HEK293T (cell line): ENCODE measurements around the gene TLE2.

Experiments
- CTCF ChIA-PET: fragments of 350-600 bp; formaldehyde crosslinking; extraction: SDS; loops from one replicate; lab custom pipeline; 2021; ENCODE audit warnings: antibody characterized with exemption, inconsistent platforms; lab: Yijun Ruan, JAX
- POLR2A ChIA-PET: fragments of 350-600 bp; formaldehyde crosslinking; extraction: SDS; loops from one replicate; lab custom pipeline; 2020; ENCODE audit warnings: antibody characterized with exemption, inconsistent platforms; lab: Yijun Ruan, JAX
- DNase-seq: peaks from one replicate; pipeline ENCODE4 v3.0.0; 2012; ENCODE audit warnings: mixed read lengths; ENCODE audit errors: extremely low spot score
- ARNT ChIP-seq: fragments of 450-650 bp; IDR thresholded peaks from 2 replicates; pipeline ENCODE4 v1.6.1; 2017; ENCODE audit warnings: mild to moderate bottlenecking
- BHLHE40 ChIP-seq: fragments of 450-650 bp; IDR thresholded peaks from 2 replicates; pipeline ENCODE4 v1.6.1; 2016; ENCODE audit warnings: mild to moderate bottlenecking, moderate library complexity, borderline replicate concordance
- CTBP1 ChIP-seq: fragments of 450-650 bp; IDR thresholded peaks from 2 replicates; pipeline ENCODE4 v1.6.1; 2016; ENCODE audit warnings: borderline replicate concordance
- ELF4 ChIP-seq: fragments of 450-650 bp; IDR thresholded peaks from 2 replicates; pipeline ENCODE4 v1.6.1; 2017; ENCODE audit warnings: antibody characterized with exemption
- FOXA1 ChIP-seq: fragments of 450-650 bp; IDR thresholded peaks from 2 replicates; pipeline ENCODE4 v1.6.1; 2016; ENCODE audit warnings: mild to moderate bottlenecking
- FOXK2 ChIP-seq: fragments of 450-650 bp; IDR thresholded peaks from 2 replicates; pipeline ENCODE4 v1.6.1; 2016; ENCODE audit warnings: mild to moderate bottlenecking
- FOXM1 ChIP-seq: fragments of 450-650 bp; IDR thresholded peaks from 2 replicates; pipeline ENCODE4 v1.6.1; 2017; ENCODE audit warnings: mild to moderate bottlenecking, borderline replicate concordance
- HDGF ChIP-seq: fragments of 450-650 bp; IDR thresholded peaks from 2 replicates; pipeline ENCODE4 v1.6.1; 2017; ENCODE audit warnings: antibody characterized with exemption, borderline replicate concordance
- L3MBTL2 ChIP-seq: fragments of 450-650 bp; conservative IDR thresholded peaks from 2 replicates; pipeline ENCODE4 v1.6.1; 2016; ENCODE audit warnings: mild to moderate bottlenecking
- LEF1 ChIP-seq: fragments of 450-650 bp; IDR thresholded peaks from 2 replicates; pipeline ENCODE4 v1.6.1; 2017; ENCODE audit warnings: mild to moderate bottlenecking, borderline replicate concordance
- NFRKB ChIP-seq: fragments of 450-650 bp; IDR thresholded peaks from 2 replicates; pipeline ENCODE4 v1.6.1; 2016; ENCODE audit warnings: mild to moderate bottlenecking, moderate library complexity
- SP1 ChIP-seq: fragments of 450-650 bp; IDR thresholded peaks from 2 replicates; pipeline ENCODE4 v1.6.1; 2017
- SUZ12 ChIP-seq: fragments of 450-650 bp; IDR thresholded peaks from 2 replicates; pipeline ENCODE4 v1.6.1; 2016; ENCODE audit warnings: mild to moderate bottlenecking
- TARDBP ChIP-seq: fragments of 450-650 bp; IDR thresholded peaks from 2 replicates; pipeline ENCODE4 v1.6.1; 2016
- ZNF384 ChIP-seq: fragments of 450-650 bp; IDR thresholded peaks from 2 replicates; pipeline ENCODE4 v1.6.1; 2016
- TF ChIP-seq, protein P1 (sequence below): fragments of 450-650 bp; IDR thresholded peaks from 2 replicates; pipeline ENCODE4 v1.6.1; 2016

The TLE2 gene

DNA sequence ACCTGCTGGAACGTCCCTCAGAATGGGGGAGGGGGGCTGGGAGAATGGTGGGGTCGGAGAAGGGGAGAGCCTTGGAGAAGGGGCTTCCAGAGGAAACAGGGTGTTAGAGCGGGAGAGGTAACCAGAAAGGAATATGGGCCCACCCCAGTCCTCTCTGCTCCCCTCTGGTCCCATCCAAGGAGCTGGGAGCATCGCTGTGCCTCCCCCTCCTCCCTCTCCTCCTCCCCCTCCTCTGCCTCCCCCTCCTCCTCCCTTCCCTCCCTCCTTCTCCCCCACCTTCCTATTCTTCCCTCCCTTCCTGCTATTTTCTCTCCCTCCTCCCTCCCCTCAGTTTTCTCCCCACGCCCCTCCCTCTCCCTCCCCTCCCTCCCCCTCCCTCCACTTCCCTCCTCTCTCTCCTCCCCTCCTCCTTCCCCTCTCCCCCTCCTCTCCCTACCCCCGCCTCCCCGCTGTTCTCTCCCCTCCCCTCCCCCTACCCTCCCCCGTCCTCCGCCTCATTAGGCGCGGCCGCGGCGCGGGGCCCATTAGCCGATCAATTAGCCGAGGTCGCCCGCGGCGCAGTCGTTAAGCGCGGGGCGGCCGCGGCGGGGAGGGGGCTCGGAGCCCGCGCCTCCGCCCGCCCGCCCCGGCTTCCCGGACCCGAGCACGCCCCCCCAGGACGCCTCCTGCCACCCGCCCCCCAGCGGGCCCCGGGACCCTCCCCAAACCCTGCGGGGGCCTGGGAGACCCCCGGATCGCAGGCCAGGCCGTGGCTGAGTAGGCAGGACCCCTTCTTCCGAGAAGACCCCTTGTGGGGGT lies 17.8 kb upstream of the TLE2 start:
- POLR2A ChIA-PET = interaction anchor here (2.7 kb wide), 1 partner anchor 11 kb away, joined by 18 read pairs; no protein-coding TSS in a partner anchor
- CTCF ChIA-PET = interaction anchor here (1.1 kb wide), 1 partner anchor 10 kb away, joined by 4 read pairs; no protein-coding TSS in a partner anchor
- DNase-seq = peak; percentile 55
- no peak for TF ChIP-seq ELF4
- TF ChIP-seq SUZ12 = no peak
- TF ChIP-seq NFRKB = no peak
- TF ChIP-seq HDGF = no peak
- no peak for TF ChIP-seq SP1
- no peak for TF ChIP-seq FOXA1

DNA sequence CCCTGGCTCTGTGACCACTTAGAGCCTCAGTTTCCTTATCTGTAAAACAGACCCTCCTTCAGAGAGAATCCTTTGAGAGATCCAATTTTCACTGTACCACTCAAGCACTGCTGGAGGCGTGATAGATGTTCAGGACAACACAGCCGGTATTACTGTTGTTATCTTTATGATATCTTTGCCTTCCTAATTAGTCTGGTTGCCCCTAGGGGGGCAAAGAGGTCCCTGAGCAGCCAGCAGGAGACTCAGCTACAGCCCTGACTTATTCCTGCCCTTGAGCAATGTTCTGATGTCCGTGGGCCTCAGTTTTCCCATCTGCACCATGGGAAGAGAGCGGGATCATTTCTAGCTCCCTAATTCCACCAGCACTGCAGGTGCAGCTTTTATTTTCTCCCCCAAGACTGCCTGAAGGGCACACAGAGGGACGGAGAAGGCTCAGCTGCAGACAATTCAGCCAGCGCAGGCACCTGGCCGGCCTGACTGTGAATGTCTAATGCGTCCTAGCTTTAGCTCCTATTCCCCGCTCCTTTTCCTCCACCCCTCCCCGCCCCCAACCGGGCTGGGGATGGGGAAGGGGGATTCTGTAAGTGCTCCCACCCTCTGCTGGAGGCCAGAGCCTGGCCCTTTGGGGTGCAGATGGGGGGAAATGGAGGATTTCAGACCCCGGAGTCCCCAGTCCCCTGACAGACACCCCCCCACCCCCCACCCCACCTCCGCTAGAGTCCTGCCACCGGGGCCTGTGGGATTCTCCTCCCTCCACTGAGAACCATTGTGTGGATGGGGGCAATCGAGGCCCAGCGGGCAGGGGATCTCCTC lies 17.0 kb upstream of the TLE2 start:
- DNase-seq = no peak
- TF ChIP-seq ELF4 (no peak), FOXA1 (no peak), HDGF (no peak), ARNT (no peak), TARDBP (no peak), FOXK2 (no peak), FOXM1 (no peak), ZNF384 (no peak), L3MBTL2 (no peak)
- TF ChIP-seq, protein P1, sequence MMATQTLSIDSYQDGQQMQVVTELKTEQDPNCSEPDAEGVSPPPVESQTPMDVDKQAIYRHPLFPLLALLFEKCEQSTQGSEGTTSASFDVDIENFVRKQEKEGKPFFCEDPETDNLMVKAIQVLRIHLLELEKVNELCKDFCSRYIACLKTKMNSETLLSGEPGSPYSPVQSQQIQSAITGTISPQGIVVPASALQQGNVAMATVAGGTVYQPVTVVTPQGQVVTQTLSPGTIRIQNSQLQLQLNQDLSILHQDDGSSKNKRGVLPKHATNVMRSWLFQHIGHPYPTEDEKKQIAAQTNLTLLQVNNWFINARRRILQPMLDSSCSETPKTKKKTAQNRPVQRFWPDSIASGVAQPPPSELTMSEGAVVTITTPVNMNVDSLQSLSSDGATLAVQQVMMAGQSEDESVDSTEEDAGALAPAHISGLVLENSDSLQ = no peak
- POLR2A ChIA-PET = interaction anchor here (2.7 kb wide), 1 partner anchor 10 kb away, joined by 18 read pairs; no protein-coding TSS in a partner anchor
- CTCF ChIA-PET = interaction anchor here (0.6 to 1.1 kb wide), 2 partner anchors 10 to 513 kb away, joined by 4 read pairs; no protein-coding TSS in a partner anchor

DNA sequence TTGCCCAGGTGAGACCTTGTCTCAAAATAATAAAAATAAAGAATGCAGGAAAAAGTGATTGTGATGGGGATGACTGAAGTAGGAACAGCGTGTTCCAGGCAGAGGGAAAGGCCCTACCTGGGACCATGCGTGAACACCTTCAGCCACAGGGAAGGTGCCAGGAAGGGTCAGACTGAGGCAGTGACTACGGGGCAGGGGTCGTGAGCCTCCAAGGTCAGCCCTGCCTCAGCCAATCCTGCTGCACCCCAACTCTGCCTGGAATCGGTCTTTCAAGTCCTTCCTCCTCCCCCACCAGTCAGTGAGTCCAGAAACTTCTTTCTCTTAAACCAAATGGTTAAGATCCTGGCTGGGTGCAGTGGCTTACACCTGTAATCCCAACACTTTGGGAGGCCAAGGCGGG lies 16.1 kb upstream of the TLE2 start:
- TF ChIP-seq ZNF384 (no peak), L3MBTL2 (no peak), FOXA1 (no peak)
- TF ChIP-seq, protein P1 = no peak
- CTCF ChIA-PET = interaction anchor here (0.6 kb wide), 1 partner anchor 80 kb away, joined by 5 read pairs; no protein-coding TSS in a partner anchor
- POLR2A ChIA-PET = interaction anchor here (0.6 to 2.7 kb wide), 2 partner anchors 9 to 57 kb away, joined by 3 to 18 read pairs; no protein-coding TSS in a partner anchor

DNA sequence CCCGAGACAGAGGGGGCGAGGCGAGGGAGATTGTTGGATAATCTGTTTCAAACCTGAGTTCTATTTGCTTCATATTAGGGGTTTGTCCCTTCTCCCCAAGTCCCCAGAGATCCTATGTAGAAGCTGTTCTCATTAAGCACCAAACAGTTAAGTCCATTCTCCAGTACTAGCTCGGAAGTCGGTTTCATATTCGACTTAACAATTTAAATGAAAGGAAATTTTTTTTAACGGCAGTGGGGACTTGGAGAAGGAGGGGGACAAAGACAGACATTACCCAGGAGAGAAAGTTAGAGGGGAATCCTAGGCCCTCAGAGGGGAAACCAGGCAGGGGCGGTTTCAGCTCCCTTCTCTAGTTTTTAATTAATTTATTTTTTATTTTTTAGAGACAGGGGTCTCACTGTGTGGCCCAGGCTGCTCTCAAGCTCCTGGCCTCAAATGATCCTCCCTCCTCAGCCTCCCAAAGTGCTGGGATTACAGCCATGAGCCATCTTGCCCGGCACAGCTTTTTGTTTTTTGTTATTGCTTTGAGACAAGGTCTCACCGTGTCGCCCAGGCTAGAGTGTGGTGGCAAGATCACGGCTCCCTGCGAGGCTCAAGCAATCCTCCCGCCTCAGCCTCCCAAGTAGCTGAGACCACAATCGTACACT lies 13.7 kb upstream of the TLE2 start:
- DNase-seq = no peak
- POLR2A ChIA-PET = no interaction called here
- TF ChIP-seq CTBP1 (no peak), TARDBP (no peak), ARNT (no peak), FOXM1 (no peak), L3MBTL2 (no peak), SUZ12 (no peak), HDGF (no peak), NFRKB (no peak), BHLHE40 (no peak), ZNF384 (no peak), LEF1 (no peak), SP1 (no peak), ELF4 (no peak)
- TF ChIP-seq, protein P1 = no peak
- CTCF ChIA-PET = no interaction called here

More for the DNA sequence above, 16.1 kb upstream of the TLE2 start:
- DNase-seq = no peak

DNA sequence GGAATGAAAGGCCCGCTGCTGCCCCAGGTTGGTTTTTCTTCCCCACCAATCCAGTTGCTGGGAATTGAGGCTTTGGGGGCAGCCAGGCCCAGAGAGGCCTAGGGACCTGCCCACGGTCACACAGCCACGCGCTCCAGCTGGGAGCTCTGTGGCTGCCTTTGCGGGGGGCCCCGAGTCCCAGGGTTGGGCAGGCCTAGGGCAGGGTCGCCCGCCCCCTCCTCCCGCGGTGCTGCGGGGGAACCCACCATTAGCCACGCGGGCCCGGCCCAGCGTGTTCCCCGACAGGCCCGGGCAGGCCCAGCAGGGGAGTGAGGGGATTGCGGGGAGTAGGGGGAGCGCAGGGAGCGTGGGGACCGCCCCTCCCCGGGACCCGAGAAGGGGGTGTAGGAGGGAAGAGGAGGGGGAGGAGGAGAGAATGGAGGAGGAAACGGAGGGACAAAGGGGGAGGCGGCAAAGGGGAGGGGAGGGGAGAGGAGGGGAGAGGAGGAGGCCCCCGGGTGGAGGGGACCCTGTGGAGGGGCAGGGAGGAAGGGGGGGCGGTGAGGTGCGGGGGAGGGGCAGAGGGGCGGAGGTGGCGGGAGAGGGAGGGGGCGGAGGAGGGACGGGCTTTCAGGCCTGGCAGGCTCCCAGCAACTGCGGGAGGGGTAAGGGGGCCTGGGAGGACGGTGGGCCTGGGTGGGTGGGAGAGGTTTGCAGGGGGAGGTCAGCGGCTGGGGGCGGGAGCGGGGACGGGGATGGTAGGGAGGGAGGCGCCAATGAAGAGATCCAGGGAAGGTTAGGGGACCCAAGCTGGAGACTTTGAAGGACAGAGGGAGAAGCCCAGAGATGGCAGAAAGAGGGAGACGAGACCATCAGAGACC lies 12.9 kb upstream of the TLE2 start:
- no peak for DNase-seq
- TF ChIP-seq L3MBTL2 (no peak), SP1 (no peak), LEF1 (no peak), ARNT (no peak), NFRKB (no peak), ZNF384 (no peak), ELF4 (no peak), FOXA1 (no peak), SUZ12 (no peak), FOXM1 (no peak), HDGF (no peak), BHLHE40 (no peak), FOXK2 (no peak)
- TF ChIP-seq, protein P1 = no peak
- ChIA-PET POLR2A (no interaction called here), CTCF (no interaction called here)
